ENCODE measurements around the gene RAMACL.

Gene RAMACL

DNA sequence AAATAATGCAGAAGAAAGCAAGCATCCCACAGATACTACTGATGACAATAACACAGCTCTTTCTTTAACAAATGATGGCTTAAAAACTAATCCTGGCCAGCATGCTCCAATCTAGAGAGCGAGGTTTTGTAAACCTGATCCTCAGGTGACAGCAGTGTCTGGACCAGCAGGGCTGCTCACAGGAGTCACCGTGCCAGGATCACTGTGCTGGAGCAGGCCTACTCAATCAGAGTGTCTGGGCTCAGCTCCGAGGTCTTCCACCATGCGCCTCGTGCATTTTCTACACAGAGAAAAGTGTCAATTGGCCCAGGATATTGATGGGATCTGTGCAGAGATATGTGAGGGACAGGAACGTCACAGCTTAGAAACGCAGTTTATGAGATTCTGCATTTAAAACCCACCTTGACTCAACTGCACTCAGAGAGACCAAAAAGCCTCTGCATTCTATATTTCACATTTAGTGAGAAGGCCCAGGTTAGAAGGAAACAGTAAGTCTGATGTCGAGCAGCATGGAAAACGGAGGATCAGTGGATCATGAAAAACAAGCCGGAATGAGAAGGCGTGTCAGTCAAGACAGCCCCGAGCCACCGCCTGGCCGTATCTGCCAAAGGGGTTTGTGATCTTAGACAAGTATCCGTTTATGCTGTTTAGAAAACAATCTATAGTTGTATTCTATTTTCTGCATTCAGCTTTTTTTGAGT lies 7.8 kb downstream of the RAMACL start:
- TF ChIP-seq, protein P1, sequence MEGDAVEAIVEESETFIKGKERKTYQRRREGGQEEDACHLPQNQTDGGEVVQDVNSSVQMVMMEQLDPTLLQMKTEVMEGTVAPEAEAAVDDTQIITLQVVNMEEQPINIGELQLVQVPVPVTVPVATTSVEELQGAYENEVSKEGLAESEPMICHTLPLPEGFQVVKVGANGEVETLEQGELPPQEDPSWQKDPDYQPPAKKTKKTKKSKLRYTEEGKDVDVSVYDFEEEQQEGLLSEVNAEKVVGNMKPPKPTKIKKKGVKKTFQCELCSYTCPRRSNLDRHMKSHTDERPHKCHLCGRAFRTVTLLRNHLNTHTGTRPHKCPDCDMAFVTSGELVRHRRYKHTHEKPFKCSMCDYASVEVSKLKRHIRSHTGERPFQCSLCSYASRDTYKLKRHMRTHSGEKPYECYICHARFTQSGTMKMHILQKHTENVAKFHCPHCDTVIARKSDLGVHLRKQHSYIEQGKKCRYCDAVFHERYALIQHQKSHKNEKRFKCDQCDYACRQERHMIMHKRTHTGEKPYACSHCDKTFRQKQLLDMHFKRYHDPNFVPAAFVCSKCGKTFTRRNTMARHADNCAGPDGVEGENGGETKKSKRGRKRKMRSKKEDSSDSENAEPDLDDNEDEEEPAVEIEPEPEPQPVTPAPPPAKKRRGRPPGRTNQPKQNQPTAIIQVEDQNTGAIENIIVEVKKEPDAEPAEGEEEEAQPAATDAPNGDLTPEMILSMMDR (IDR thresholded peaks at IDR 0.05; ENCODE audit: low read length, missing control alignments): no peak
- H3K4me3 ChIP-seq (replicated peaks; ENCODE audit: low read depth, low read length): no peak overlapping the region
- DNase-seq (ENCODE audit: low read depth): no peak

DNA sequence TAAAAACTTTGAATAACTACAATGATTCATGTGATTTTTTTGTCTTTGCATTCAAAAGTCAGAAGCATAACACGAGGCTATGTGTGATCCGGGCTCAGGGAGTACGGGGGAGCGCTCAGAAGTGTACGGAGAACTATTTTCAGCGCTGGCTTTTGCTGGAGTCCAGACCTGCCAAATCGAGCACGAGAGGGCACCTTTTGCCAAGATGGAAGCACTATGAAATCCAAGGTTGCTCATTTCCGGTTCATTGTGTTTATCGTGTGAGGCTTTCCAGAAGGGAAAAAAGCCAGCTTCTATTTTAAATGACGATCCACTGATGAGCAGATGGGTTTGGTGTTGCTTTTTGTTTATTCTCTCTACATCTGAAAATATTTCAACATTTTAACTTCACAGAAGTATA lies 11.3 kb downstream of the RAMACL start:
- DNase-seq (ENCODE audit: low read depth): peak; percentile 69
- no peak overlapping the region for H3K4me3 ChIP-seq (replicated peaks; ENCODE audit: low read depth, low read length)
- TF ChIP-seq, protein P1 (IDR thresholded peaks at IDR 0.05; ENCODE audit: low read length, missing control alignments): no peak

DNA sequence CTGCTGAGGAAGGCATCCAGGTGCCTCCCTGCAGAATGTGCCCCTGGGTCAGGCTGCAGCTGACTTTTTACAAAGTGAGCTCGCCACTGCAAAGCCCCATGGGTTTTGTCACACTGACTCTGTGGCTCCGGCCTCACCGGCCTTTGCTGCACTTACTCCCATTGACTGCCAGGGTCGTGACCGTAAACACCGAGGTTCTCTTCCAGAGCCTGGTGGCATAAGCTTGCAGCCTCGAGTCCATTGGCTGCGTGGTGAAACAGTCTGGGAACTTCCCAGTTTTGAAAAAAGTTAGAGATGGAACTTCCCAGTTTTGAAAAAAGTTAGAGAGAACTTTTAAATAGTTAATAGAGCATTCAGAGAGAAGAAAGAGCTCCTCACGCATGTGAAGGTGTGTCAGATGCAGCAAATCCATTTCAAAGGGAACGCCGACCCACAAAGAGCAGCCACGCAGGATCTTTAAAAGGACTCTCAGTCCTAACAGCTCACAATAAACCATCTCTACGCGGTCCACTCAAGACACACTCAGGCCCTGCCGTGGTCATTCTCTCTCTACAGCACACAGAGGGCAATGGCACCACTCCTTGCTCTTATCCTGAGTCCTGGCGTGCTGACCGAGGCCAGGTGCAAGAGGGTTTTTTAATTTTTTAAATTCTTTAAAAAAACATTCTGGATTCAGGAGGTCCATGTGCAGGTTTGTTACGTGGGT lies 12.8 kb downstream of the RAMACL start:
- no peak overlapping the region for H3K4me3 ChIP-seq (replicated peaks; ENCODE audit: low read depth, low read length)
- TF ChIP-seq, protein P1 (IDR thresholded peaks at IDR 0.05; ENCODE audit: low read length, missing control alignments): no peak
- DNase-seq (ENCODE audit: low read depth): no peak

DNA sequence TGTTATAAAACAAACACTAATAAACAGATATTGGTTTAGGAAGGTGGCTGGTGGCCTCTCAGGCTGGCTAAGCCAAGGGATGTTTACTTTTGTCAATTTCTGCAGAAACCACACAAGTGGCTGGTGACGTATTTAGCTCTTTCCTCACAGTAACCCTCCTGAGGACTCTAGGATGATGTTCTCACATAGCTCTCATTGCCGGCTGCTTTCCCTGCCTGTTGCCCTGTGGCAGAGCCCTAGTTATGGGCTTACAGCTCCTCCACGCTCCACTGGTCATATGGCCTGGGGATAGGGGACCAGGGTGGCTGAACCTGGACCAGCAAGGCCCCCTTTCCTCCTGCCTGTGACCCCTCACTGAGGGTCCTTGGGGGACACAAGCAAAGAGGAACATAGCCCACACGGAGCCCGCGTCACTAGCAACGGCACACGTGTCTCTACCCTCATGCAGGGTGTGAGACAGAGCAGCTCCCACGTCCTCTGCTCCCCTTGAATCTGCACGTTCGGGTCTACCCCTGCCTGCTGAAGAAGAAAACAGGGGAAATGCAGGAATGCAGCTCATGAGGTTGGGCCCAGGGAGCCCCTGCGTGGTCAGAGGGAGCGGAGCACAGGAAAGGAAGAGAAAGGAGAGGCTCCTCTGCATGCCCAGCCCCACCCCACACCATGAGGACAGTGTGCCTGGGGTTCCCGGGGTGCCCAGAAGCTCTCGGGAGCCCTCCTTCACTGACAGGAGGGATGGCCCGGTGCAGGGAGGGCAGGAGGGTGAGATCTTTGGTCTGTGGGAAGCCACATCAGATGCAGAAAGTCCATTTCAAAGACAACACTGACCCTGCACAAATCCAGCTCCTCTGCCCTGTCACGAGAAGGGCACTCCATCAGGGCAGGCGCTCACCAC lies 13.9 kb downstream of the RAMACL start:
- H3K4me3 ChIP-seq (replicated peaks; ENCODE audit: low read depth, low read length): no peak overlapping the region
- peak; percentile 39 for DNase-seq (ENCODE audit: low read depth)

DNA sequence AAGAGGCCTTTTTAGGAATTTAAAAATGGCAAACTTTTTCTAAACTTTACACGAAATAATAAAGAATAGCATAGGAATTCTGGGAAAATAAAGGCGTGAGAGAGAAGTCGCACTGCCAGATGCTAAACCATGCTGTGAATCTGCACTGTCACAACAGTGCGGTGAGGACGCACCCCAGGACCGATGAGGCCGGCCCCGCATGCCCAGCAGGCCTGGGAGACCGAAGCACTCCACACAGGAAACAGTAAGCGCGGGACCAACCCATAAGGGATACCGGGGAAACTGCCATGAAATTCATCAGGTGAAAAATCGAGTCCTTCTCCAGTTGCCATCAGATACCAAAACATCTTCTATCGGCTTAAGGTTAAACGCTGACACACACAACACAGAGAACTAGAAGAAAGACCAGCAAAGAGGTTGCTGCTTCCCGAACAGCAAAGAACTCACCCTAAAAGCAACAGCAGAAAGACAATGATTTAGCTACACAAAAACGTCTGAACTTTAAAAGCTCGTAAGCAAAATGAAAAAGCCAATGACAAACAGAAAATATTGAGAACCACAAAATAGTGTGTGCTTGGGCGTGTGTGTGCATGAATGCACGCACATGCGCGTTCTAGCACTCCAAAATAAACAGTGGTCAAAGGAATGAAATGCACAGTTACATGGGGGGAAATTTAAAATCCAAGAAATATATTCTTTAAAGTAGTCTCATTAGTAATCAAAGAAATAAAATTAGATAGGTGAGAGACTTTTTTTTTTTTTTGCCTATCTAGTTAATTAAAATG lies 15.4 kb downstream of the RAMACL start:
- H3K4me3 ChIP-seq (replicated peaks; ENCODE audit: low read depth, low read length): no peak overlapping the region
- TF ChIP-seq, protein P1 (IDR thresholded peaks at IDR 0.05; ENCODE audit: low read length, missing control alignments): no peak
- no peak for DNase-seq (ENCODE audit: low read depth)

More for the DNA sequence above, 13.9 kb downstream of the RAMACL start:
- TF ChIP-seq, protein P1 (IDR thresholded peaks at IDR 0.05; ENCODE audit: low read length, missing control alignments): no peak

DNA sequence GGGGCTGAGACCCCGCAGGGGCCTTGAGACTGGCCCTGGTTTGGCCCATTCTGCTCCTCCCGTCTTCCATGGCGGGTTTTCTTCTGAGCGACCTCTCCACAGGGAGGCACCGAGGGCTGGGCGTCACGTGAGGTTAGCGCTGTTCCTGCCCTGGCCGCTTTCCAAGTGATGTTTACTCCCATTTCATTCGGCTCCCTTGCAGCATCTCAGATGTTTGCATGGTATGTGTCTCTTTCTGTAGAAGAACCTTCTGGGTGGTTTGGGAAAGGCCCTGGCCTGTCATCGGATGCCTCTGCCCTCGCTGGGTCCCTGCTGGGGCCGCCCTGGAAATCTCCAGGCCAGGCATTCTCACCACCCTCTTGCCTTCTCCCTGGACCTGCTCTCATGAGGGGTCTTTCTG lies 17.3 kb downstream of the RAMACL start:
- TF ChIP-seq, protein P1 (IDR thresholded peaks at IDR 0.05; ENCODE audit: low read length, missing control alignments): no peak
- no peak for DNase-seq (ENCODE audit: low read depth)
- no peak overlapping the region for H3K4me3 ChIP-seq (replicated peaks; ENCODE audit: low read depth, low read length)

Data from fibroblast of pulmonary artery (primary cell).